HepG2 (cell line): ENCODE results near the gene IFNA2. TPM values are rescaled to one million over a fixed set of nuclear protein-coding genes. Genes with fewer than 3 reads are reported as not detected.

Experiments used
- HMG20B ChIP-seq: conservative IDR thresholded peaks from 2 replicates; pipeline ENCODE4 v1.6.1; 2016; ENCODE audit warnings: missing genetic modification reagents, missing compliant biosample characterization
- KLF9 ChIP-seq: IDR thresholded peaks from 2 replicates; pipeline ENCODE4 v1.6.1; 2016; ENCODE audit warnings: low read depth
- NFKBIZ ChIP-seq: IDR thresholded peaks from 2 replicates; pipeline ENCODE4 v1.6.1; 2018; ENCODE audit warnings: missing genetic modification reagents, missing compliant biosample characterization
- POLR2AphosphoS2 ChIP-seq: IDR thresholded peaks from 2 replicates; pipeline ENCODE4 v1.6.1; 2011; ENCODE audit warnings: low read depth, low read length, improper control_type of control experiment
- RAD51 ChIP-seq: fragments of 450-650 bp; IDR thresholded peaks from 2 replicates; pipeline ENCODE4 v1.6.1; 2016; ENCODE audit warnings: borderline replicate concordance
- SIX4 ChIP-seq: sonication (generic); formaldehyde crosslinking; IDR thresholded peaks from 2 replicates; pipeline ENCODE4 v1.4.0; 2020; ENCODE audit warnings: missing genetic modification reagents
- YEATS4 ChIP-seq: sonication (generic); formaldehyde crosslinking; IDR thresholded peaks from 2 replicates; pipeline ENCODE4 v1.4.0; 2020; ENCODE audit warnings: missing genetic modification reagents, borderline replicate concordance
- ZHX1 ChIP-seq: sonication (generic); formaldehyde crosslinking; IDR thresholded peaks from 2 replicates; pipeline ENCODE4 v1.8.1; 2022; ENCODE audit warnings: low read depth, mild to moderate bottlenecking, missing genetic modification reagents
- ZNF17 ChIP-seq: sonication (generic); formaldehyde crosslinking; IDR thresholded peaks from 2 replicates; pipeline ENCODE4 v1.5.0; 2020; ENCODE audit warnings: mild to moderate bottlenecking, missing genetic modification reagents
- ZNF407 ChIP-seq: sonication (generic); formaldehyde crosslinking; IDR thresholded peaks from one replicate; pipeline ENCODE4 v1.5.1; 2020; ENCODE audit warnings: mild to moderate bottlenecking, missing genetic modification reagents; ENCODE audit errors: not compliant biosample characterization
- ZNF557 ChIP-seq: sonication (generic); formaldehyde crosslinking; IDR thresholded peaks from 2 replicates; pipeline ENCODE4 v1.4.0; 2020; ENCODE audit warnings: missing genetic modification reagents
- ZNF564 ChIP-seq: sonication (generic); formaldehyde crosslinking; IDR thresholded peaks from 2 replicates; pipeline ENCODE4 v1.8.1; 2023; ENCODE audit warnings: mild to moderate bottlenecking, missing genetic modification reagents
- ZNF580 ChIP-seq: IDR thresholded peaks from 2 replicates; pipeline ENCODE4 v1.6.1; 2016; ENCODE audit warnings: low read depth, borderline replicate concordance
- ZNF761 ChIP-seq: sonication (generic); formaldehyde crosslinking; conservative IDR thresholded peaks from 2 replicates; pipeline ENCODE4 v1.4.0; 2020; ENCODE audit warnings: mild to moderate bottlenecking, missing genetic modification reagents
- ZSCAN31 ChIP-seq: sonication (generic); formaldehyde crosslinking; IDR thresholded peaks from 2 replicates; pipeline ENCODE4 v1.5.0; 2020; ENCODE audit warnings: low read depth, mild to moderate bottlenecking, missing genetic modification reagents
- polyA plus RNA-seq, 8 experiments: library from polyadenylated mRNA; depleted of rRNA in 3 of 8; stranded (reverse) in 7 of 8; unstranded in 1 of 8; fragments of >200 nt; fragmentation: Illumina TruSeq in 4 of 8; extraction: Trizol in 4 of 8; gene quantifications; 2 replicates each; pipeline versions ENCODE4 v1.2.1 to v1.2.3, GENCODE V29; 2011 to 2016; ENCODE audit warnings: low read depth in 4 of 8, missing spikeins in 1 of 8, mixed read lengths in 1 of 8; ENCODE audit not compliant: insufficient read depth in 1 of 8
- total RNA-seq, 5 experiments: library from RNA; depleted of rRNA; stranded (reverse); fragments of >200 nt; fragmentation: Illumina TruSeq; extraction: Trizol; gene quantifications; 2 replicates each; pipeline ENCODE4 v1.2.3, GENCODE V29; 2016; ENCODE audit warnings: low read depth in 1 of 5

IFNA2 gene
- total and polyA plus RNA-seq, 2 of the 13 experiments (the other 11 are each of a cell fraction or from before 2014, with no cell fraction given) = not detected

- TF ChIP-seq ZHX1 (CRISPR knock-in tag) (no peak), ZNF564 (peak; percentile 46; the same call in 1 of the 2 replicates), RAD51 (no peak), ZNF407 (peak; percentile 90), POLR2AphosphoS2 (no peak), HMG20B (CRISPR knock-in tag) (peak; percentile 54; the same call in 1 of the 2 replicates), SIX4 (CRISPR knock-in tag) (no peak), ZSCAN31 (CRISPR knock-in tag) (peak; percentile 32; the same call in 1 of the 2 replicates), ZNF557 (CRISPR knock-in tag) (no peak), KLF9 (CRISPR knock-in tag) (no peak), ZNF17 (no peak), NFKBIZ (CRISPR knock-in tag) (no peak), ZNF761 (CRISPR knock-in tag) (no peak), ZNF580 (CRISPR knock-in tag) (no peak), YEATS4 (CRISPR knock-in tag) (peak; percentile 89)
These were observed 50.2 kb downstream of the IFNA2 start, which contains the start of gene KLHL9 (continued) for GRCh38 chr9:21334701-21335632.
